ENCODE measurements around the gene ITGB2. TPM values are rescaled to one million over a fixed set of nuclear protein-coding genes. Genes with fewer than 3 reads are reported as not detected.
A peak's percentile ranks its signal among the peaks of the same experiment; 100 is the strongest.

The ITGB2 gene
- total RNA-seq, 6 experiments from 2014 or later = 12.9 to 61.8 (median 36.6) TPM

DNA sequence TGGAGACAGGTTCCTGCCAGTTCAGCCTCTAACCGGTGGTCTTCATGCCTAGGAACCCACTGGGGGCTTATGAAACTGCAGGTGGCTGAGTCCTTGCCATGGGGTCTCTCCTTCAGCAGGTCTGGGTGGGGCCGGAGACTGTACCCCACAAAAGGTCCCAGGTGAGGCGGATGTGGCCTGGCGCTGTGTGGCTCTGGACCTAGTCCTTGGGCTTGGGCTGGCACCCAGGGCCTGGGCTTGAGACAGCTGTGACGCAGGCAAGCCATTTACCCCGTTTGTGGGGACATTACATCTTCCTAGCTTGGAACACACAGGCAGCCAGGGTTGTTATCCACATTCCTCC, 13.2 kb upstream of the ITGB2 start:
- WGBS (ENCODE audit: insufficient coverage, low coverage, low lambda C conversion rate, missing lambda C conversion rate) = 50% methylated on average over 2 of the region's 6 CpGs
- peak in 1 of 3 donors; percentile 37 for DNase-seq
- peaks cover 0 to 22% (median 11%) of the 10 kb centered on the region in 4 donors for H3K4me1 ChIP-seq
- H3K27ac ChIP-seq = no peak overlapping the region
- TF ChIP-seq, protein P1, sequence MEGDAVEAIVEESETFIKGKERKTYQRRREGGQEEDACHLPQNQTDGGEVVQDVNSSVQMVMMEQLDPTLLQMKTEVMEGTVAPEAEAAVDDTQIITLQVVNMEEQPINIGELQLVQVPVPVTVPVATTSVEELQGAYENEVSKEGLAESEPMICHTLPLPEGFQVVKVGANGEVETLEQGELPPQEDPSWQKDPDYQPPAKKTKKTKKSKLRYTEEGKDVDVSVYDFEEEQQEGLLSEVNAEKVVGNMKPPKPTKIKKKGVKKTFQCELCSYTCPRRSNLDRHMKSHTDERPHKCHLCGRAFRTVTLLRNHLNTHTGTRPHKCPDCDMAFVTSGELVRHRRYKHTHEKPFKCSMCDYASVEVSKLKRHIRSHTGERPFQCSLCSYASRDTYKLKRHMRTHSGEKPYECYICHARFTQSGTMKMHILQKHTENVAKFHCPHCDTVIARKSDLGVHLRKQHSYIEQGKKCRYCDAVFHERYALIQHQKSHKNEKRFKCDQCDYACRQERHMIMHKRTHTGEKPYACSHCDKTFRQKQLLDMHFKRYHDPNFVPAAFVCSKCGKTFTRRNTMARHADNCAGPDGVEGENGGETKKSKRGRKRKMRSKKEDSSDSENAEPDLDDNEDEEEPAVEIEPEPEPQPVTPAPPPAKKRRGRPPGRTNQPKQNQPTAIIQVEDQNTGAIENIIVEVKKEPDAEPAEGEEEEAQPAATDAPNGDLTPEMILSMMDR (IDR thresholded peaks at IDR 0.05) = no peak
- no peak for TF ChIP-seq POLR2A (IDR thresholded peaks at IDR 0.05)
- no peaks in the 10 kb centered on the region for H3K9me3 ChIP-seq
- no peak for ATAC-seq
- no peaks in the 10 kb centered on the region for H3K27me3 ChIP-seq
- H3K4me3 ChIP-seq = no peak overlapping the region
- intact Hi-C loops (cut with DNase I) = loop anchor here in 1 of 2 donors (5.0 to 10.0 kb wide), 2 partner anchors 42 to 119 kb away; partner anchors contain the start of gene SUMO3
- H3K36me3 ChIP-seq = no peaks in the 10 kb centered on the region

GRCh38 chr21:44933199-44933917, 12.7 kb upstream of the ITGB2 start:
- Histone ChIP-seq H3K9me3 (no peaks in the 10 kb centered on the region), H3K27me3 (no peaks in the 10 kb centered on the region), H3K4me3 (no peak overlapping the region), H3K36me3 (no peaks in the 10 kb centered on the region), H3K27ac (no peak overlapping the region), H3K4me1 (peaks cover 0 to 16% (median 9%) of the 10 kb centered on the region in 4 donors)
- intact Hi-C loops (cut with DNase I) = loop anchor here in 1 of 2 donors (5.0 to 10.0 kb wide), 2 partner anchors 41 to 119 kb away; partner anchors contain the start of gene SUMO3
- TF ChIP-seq, protein P1 (IDR thresholded peaks at IDR 0.05) = no peak
- TF ChIP-seq POLR2A (IDR thresholded peaks at IDR 0.05) = no peak
- WGBS (ENCODE audit: insufficient coverage, low coverage, low lambda C conversion rate, missing lambda C conversion rate) = 20% methylated on average over 6 of the region's 25 CpGs
- ATAC-seq (no peak), DNase-seq (peak in 1 of 3 donors; percentile 46)

DNA sequence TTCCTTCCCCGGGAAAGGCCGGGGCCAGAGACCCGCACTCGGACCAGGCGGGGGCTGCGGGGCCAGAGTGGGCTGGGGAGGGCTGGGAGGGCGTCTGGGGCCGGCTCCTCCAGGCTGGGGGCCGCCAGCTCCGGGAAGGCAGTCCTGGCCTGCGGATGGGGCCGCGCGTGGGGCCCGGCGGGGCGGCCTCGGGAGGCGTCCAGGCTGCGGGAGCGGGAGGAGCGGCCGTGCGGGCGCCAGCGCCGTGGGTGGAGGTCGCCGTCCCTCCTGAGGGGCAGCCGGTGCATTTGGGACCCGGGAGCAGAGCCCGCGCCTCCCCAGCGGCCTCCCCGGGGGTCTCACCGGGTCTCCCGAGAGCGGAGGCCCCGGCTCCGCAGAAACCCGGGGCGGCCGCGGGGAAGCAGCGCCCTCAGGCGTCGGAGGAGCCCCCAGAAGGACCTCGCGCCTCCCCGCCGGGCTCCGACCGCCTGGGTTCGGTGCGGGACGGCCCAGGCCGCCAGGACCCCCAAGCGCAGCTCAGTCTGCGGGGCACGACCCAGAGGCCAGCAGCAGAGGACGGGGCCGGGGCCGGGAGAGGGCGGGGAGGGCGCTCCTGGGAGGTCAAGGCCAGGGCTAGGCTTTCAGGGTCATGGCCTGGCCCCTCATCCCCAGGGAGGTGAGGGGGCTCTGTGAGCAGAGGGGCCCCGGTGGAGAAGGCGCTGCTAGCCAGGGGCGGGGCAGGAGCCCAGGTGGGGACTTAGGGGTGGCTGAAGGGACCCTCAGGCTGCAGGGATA, 11.9 kb upstream of the ITGB2 start:
- Histone ChIP-seq H3K4me1 (peaks cover 0 to 16% (median 9%) of the 10 kb centered on the region in 4 donors), H3K27me3 (no peaks in the 10 kb centered on the region), H3K9me3 (no peaks in the 10 kb centered on the region), H3K4me3 (peak overlapping the region; percentile 40 to 59 (median 50)), H3K36me3 (no peaks in the 10 kb centered on the region), H3K27ac (peak overlapping the region in 1 of 3 donors; percentile 43)
- peak in 2 of 3 donors; percentile 78 for DNase-seq
- ATAC-seq = peak; percentile 63 to 78 (median 65)
- 2% methylated on average over 6 of the region's 68 CpGs for WGBS (ENCODE audit: insufficient coverage, low coverage, low lambda C conversion rate, missing lambda C conversion rate)
- intact Hi-C loops (cut with DNase I) = loop anchor here in 1 of 2 donors (5.0 to 10.0 kb wide), 2 partner anchors 40 to 118 kb away; partner anchors contain the start of gene SUMO3
- TF ChIP-seq POLR2A (IDR thresholded peaks at IDR 0.05) = no peak
- TF ChIP-seq, protein P1 (IDR thresholded peaks at IDR 0.05) = peak; percentile 56 to 71 (median 62)

- H3K36me3 ChIP-seq = no peaks in the 10 kb centered on the region
- TF ChIP-seq POLR2A (IDR thresholded peaks at IDR 0.05) = peak; percentile 49
- TF ChIP-seq, protein P1 (IDR thresholded peaks at IDR 0.05) = no peak
- peak in 2 of 3 donors; percentile 66 to 70 for DNase-seq
- H3K4me3 ChIP-seq = peak overlapping the region; percentile 40 to 59 (median 50)
- intact Hi-C loops (cut with DNase I) = loop anchor here in 1 of 2 donors (5.0 to 10.0 kb wide), 2 partner anchors 39 to 117 kb away; partner anchors contain the start of gene SUMO3
- under 1% methylated on average over 43 of the region's 78 CpGs for WGBS (ENCODE audit: insufficient coverage, low coverage, low lambda C conversion rate, missing lambda C conversion rate)
- H3K27ac ChIP-seq = peak overlapping the region; percentile 52 to 65 (median 55)
- no peaks in the 10 kb centered on the region for H3K27me3 ChIP-seq
- no peaks in the 10 kb centered on the region for H3K9me3 ChIP-seq
- peak; percentile 56 to 75 (median 65) for ATAC-seq
- peaks cover 0 to 16% (median 9%) of the 10 kb centered on the region in 4 donors for H3K4me1 ChIP-seq
Observed at GRCh38 chr21:44931501-44932407, 11.1 kb upstream of the ITGB2 start.
